Stomach (tissue), 9 donors: ENCODE results near the gene CDCA4. TPM values are rescaled to one million over a fixed set of nuclear protein-coding genes. Genes with fewer than 3 reads are reported as not detected.
"Not testable (repeated sequence)": the region's sequence is repeated elsewhere in the genome, so short reads cannot be mapped to it uniquely, and the experiment has no call there.

Experiments
- DNase-seq, 2 donors: peaks; one replicate each; pipeline versions ENCODE4 v3.0.0 to v3.0.0-alpha.2; 2013 to 2019
- H3K27ac ChIP-seq, 5 donors: fragments of 200-600 bp in 4 of 5; sonication (generic) in 4 of 5; one replicate each; pipeline ENCODE4 v1.5.1; 2013 to 2019; ENCODE audit warnings: mild to moderate bottlenecking in 1 of 5, moderate library complexity in 1 of 5
- H3K27me3 ChIP-seq, 3 donors: fragments of 200-600 bp; sonication (generic); one replicate each; pipeline ENCODE4 v1.5.1; 2017 to 2019; ENCODE audit warnings: mixed run types in 1 of 3
- H3K36me3 ChIP-seq, 4 donors: fragments of 200-600 bp; sonication (generic); 1 replicate in 3 of 4; 2 replicates in 1 of 4; pipeline ENCODE4 v1.5.1; 2016 to 2019
- H3K4me1 ChIP-seq, 4 donors: fragments of 200-600 bp; sonication (generic); one replicate each; pipeline ENCODE4 v1.5.1; 2016 to 2019
- H3K4me3 ChIP-seq, 4 donors: fragments of 200-600 bp; sonication (generic) in 3 of 4; one replicate each; pipeline ENCODE4 v1.5.1; 2016 to 2019; ENCODE audit warnings: mild to moderate bottlenecking in 1 of 4
- H3K9me3 ChIP-seq, 4 donors: fragments of 200-600 bp; sonication (generic); one replicate each; pipeline ENCODE4 v1.5.1; 2016 to 2019
- CTCF ChIP-seq, 7 experiments: fragments of 450-650 bp in 4 of 7; fragments of 200-600 bp in 3 of 7; sonication (generic) in 3 of 7; IDR thresholded peaks; one replicate each; pipeline ENCODE4 v1.5.1; 2016 to 2019; ENCODE audit warnings: antibody characterized with exemption in 7 of 7, control low read depth in 2 of 7, mild to moderate bottlenecking in 1 of 7
- EP300 ChIP-seq: sonication (generic); formaldehyde crosslinking; IDR thresholded peaks from one replicate; pipeline ENCODE4 v1.6.1; 2017; ENCODE audit warnings: antibody characterized with exemption
- POLR2A ChIP-seq, 4 donors: fragments of 450-650 bp; IDR thresholded peaks; one replicate each; pipeline ENCODE4 v1.6.1; 2016; ENCODE audit warnings: antibody characterized with exemption in 4 of 4, control low read depth in 2 of 4, mild to moderate bottlenecking in 1 of 4, moderate library complexity in 1 of 4
- POLR2AphosphoS5 ChIP-seq, 3 donors: sonication (generic); formaldehyde crosslinking; IDR thresholded peaks; one replicate each; pipeline ENCODE4 v1.6.1; 2016; ENCODE audit warnings: antibody characterized with exemption in 3 of 3
- WGBS, 5 donors: extraction: QIAGEN DNeasy Blood & Tissue Kit in 3 of 5; methylation state at CpG; one replicate each; pipeline versions ENCODE4 v1.1.5 to v1.1.7; 2013 to 2018; 5-methylcytosine and 5-hydroxymethylcytosine counted together
- intact Hi-C: fragments of 100-400 bp; cut with DNase I; formaldehyde crosslinking; loops from one replicate; pipeline ENCODE4 v1.15.1; 2023; ENCODE audit warnings: low total_unique reads
- polyA plus RNA-seq, 3 donors: library from polyadenylated mRNA; stranded (reverse); fragments of 200-250 nt; gene quantifications; one replicate each; pipeline ENCODE4 v1.2.3, GENCODE V29; 2013
- total RNA-seq, 5 donors: library from RNA; depleted of rRNA; stranded (reverse); fragments of >200 nt; gene quantifications; one replicate each; pipeline versions ENCODE4 v1.1.0 to v1.2.3, GENCODE V29; 2014 to 2016
- donor health status: healthy with polysubstance abuse.
- donor health status: Bipolar disorder and iron deficiency.
- donor health status: healthy.

The CDCA4 gene
- total and polyA plus RNA-seq, 8 donors: 2.9 to 12.3 (median 6.4) TPM

- H3K4me3 ChIP-seq: no peak overlapping the region
- H3K9me3 ChIP-seq: no peaks in the 10 kb centered on the region
- no peaks in the 10 kb centered on the region for H3K36me3 ChIP-seq
- WGBS, 5 donors: 80 to 85% (median 82%) methylated on average over 27 to 28 of the region's 28 CpGs
- H3K27ac ChIP-seq: no peak overlapping the region
- intact Hi-C loops: loop anchor here (5.0 to 10.0 kb wide), 2 partner anchors 65 to 147 kb away; partner anchors contain the start of gene AHNAK2
- peaks cover 0 to 5% (median 0%) of the 10 kb centered on the region in 3 donors for H3K27me3 ChIP-seq
- DNase-seq: no peak
- H3K4me1 ChIP-seq: peaks cover 0 to 11% (median 8%) of the 10 kb centered on the region in 4 donors
- TF ChIP-seq CTCF (IDR thresholded peaks at IDR 0.05) (no peak), POLR2AphosphoS5 (IDR thresholded peaks at IDR 0.05) (no peak), POLR2A (IDR thresholded peaks at IDR 0.05) (no peak), EP300 (no peak)
These were observed 21.2 kb upstream of the CDCA4 start for GRCh38 chr14:105041841-105042765.

DNA sequence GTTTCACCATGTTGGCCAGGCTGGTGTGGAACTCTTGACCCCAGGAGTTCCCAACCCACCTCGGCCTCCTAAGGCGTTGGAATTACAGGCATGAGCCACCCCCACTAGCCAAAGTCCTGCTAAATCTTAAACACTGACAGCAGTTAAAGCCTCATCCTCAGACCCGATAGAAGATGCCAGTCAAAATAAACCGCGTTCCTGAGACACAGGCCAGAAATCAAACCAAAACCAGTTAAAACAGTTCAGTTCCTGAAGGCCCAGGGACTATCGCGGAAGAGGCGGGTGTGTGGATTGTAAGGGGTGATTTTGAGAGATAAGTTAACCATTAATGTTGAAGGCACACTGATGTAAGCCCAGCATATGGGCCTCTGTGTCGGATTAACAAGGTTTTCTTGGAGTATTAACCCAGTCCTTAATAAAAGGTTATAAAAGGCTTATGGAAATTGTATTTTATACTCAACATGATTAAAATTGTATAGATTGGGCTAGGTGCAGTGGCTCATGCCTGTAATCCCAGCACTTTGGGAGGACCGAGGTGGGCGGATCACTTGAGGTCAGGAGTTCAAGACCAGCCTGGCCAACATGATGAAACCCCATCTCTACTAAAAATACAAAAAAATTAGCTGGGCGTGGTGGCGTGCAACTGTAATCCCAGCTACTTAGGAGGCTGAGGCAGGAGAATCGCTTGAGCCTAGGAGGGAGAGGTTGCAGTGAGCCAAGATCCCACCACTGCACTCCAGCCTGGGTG lies 18.7 kb upstream of the CDCA4 start:
- intact Hi-C loops: loop anchor here (5.0 to 10.0 kb wide), 2 partner anchors 62 to 145 kb away; partner anchors contain the start of gene AHNAK2
- TF ChIP-seq POLR2A (IDR thresholded peaks at IDR 0.05) (no peak), POLR2AphosphoS5 (IDR thresholded peaks at IDR 0.05) (no peak), EP300 (no peak), CTCF (IDR thresholded peaks at IDR 0.05) (no peak)
- Histone ChIP-seq H3K4me1 (no peaks in the 10 kb centered on the region), H3K36me3 (no peaks in the 10 kb centered on the region), H3K4me3 (no peak overlapping the region), H3K27me3 (peaks cover 0 to 5% (median 0%) of the 10 kb centered on the region in 3 donors), H3K9me3 (no peaks in the 10 kb centered on the region), H3K27ac (no peak overlapping the region)
- 68 to 81% (median 77%) methylated on average over 11 to 14 of the region's 14 CpGs for WGBS, 5 donors
- DNase-seq: no peak

DNA sequence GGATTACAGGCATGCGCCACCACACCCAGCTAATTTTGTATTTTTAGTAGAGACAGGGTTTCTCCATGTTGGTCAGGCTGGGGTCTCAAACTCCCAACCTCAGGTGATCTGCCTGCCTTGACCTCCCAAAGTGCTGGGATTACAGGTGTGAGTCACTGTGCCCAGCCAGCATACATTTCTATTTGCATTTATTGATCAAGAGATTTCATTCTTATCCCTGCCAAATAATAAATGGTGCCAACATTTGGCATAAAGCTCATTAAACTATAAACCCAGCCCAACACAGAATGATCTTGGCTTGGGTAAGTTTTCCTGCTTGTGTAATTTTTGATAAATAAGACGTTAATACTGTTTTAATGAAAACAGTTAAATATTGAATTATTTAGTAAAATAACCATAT lies 14.7 kb upstream of the CDCA4 start:
- H3K9me3 ChIP-seq, H3K27ac ChIP-seq, DNase-seq, intact Hi-C loops, H3K4me3 ChIP-seq, H3K27me3 ChIP-seq, H3K36me3 ChIP-seq: not testable (repeated sequence)
- TF ChIP-seq POLR2AphosphoS5 (IDR thresholded peaks at IDR 0.05): peak in 1 of 3 donors; percentile 15
- 63 to 76% (median 66%) methylated on average over 2 of the region's 2 CpGs for WGBS, 5 donors
- peaks cover 0 to 13% (median 2%) of the 10 kb centered on the region in 4 donors for H3K4me1 ChIP-seq

DNA sequence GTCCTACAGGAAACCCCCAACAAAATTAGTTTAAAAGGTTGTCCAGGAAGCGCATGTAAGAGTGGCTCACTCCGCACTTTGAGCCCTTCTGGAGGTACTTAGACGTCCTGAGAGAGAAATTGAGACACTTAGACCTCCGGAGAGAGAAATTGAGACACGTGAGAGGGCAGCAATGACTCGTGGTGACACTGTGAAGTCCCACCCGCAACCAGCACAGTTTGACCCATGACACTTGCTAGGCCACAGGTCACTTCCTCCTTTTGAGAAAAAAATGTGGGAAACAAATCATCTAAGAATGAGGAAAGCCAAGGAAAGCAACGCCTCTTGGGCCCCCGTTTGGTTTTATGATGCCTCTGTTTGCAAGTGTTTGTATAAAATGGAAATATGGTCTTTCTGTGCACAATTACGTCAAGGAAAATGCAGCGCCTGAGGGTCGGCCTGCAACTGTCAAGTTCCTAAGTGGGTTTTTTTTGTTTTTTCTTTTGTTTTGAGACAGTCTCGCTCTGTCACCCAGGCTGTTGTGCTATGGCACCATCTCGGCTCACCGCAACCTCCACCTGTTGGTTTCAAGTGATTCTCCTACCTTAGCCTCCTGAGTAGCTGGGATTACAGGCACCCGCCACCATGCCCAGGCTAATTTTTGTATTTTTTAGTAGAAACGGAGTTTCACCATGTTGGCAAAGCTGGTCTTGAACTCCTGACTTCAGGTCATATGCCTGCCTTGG lies 13.6 kb upstream of the CDCA4 start:
- H3K27ac ChIP-seq: peak overlapping the region in 1 of 5 donors; percentile 70
- H3K36me3 ChIP-seq: no peaks in the 10 kb centered on the region
- H3K9me3 ChIP-seq: no peaks in the 10 kb centered on the region
- DNase-seq: no peak
- 82 to 93% (median 88%) methylated on average over 17 of the region's 17 CpGs for WGBS, 5 donors
- H3K27me3 ChIP-seq: peaks cover 0 to 2% (median 0%) of the 10 kb centered on the region in 3 donors
- no peak for TF ChIP-seq EP300
- TF ChIP-seq POLR2A (IDR thresholded peaks at IDR 0.05): no peak
- no peak for TF ChIP-seq CTCF (IDR thresholded peaks at IDR 0.05)
- no peak for TF ChIP-seq POLR2AphosphoS5 (IDR thresholded peaks at IDR 0.05)
- peaks cover 0 to 13% (median 2%) of the 10 kb centered on the region in 4 donors for H3K4me1 ChIP-seq
- H3K4me3 ChIP-seq: no peak overlapping the region
- intact Hi-C loops: no loop called here

DNA sequence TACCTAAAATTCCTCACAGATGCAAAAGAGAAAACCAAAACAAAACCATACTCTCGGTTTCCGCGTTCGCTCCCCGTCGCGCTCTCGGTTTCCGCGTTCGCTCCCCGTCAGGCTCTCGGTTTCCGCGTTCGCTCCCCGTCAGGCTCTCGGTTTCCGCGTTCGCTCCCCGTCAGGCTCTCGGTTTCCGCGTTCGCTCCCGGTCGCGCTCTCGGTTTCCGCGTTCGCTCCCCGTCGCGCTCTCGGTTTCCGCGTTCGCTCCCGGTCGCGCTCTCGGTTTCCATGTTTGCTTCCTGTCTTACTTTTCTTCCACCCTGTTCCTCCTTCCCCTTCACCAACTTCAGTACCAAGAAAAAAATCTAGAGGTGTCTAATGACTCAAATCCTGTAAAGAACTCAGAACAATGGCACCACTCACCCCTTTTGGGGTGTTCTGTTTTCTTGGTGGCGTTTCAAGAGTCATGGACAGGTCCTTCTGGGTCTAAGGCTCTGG lies 12.6 kb upstream of the CDCA4 start:
- H3K27me3 ChIP-seq, H3K9me3 ChIP-seq, H3K36me3 ChIP-seq, intact Hi-C loops: not testable (repeated sequence)
- DNase-seq: peak in 1 of 2 donors; percentile 50
- peak overlapping the region; percentile 22 to 75 (median 62) for H3K27ac ChIP-seq
- H3K4me3 ChIP-seq: peak overlapping the region; percentile 25 to 43 (median 41)
- 4 to 26% (median 6%) methylated on average over 44 to 45 of the region's 45 CpGs for WGBS, 5 donors
- peaks cover 0 to 13% (median 2%) of the 10 kb centered on the region in 4 donors for H3K4me1 ChIP-seq

DNA sequence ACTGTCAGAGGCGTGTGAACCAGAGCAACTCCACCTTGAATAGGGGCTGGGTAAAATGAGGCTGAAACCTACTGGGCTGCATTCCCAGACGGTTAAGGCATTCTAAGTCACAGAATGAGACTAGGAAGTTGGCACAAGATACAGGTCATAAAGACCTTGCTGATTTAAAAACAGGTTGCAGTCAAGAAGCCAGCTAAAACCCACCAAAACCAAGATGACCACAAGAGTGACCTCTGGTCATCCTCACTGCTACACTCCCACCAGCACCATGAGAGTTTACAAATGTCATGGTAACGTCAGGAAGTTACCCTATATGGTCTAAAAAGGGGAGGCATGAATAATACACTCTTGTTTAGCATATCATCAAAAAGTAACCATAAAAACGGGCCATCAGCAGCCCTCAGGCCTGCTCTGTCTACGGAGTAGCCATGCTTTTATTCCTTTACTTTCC lies 11.6 kb upstream of the CDCA4 start:
- H3K27me3 ChIP-seq, H3K36me3 ChIP-seq, H3K9me3 ChIP-seq, DNase-seq, intact Hi-C loops: not testable (repeated sequence)
- Histone ChIP-seq H3K4me3 (peak overlapping the region in 3 of 4 donors; percentile 40 to 43 (median 42)), H3K4me1 (peaks cover 0 to 16% (median 2%) of the 10 kb centered on the region in 4 donors), H3K27ac (peak overlapping the region in 4 of 5 donors; percentile 20 to 75 (median 65))
- 69 to 81% (median 78%) methylated on average over 5 of the region's 5 CpGs for WGBS, 5 donors
